Calu3 (cell line): ENCODE data around the gene RNF213. TPM values are rescaled to one million over a fixed set of nuclear protein-coding genes. Genes with fewer than 3 reads are reported as not detected.

Experiments used
- BruUV-seq: library from RNA; stranded (reverse); fragments of 400-500 nt; replicated peaks from 2 replicates; lab custom pipeline; 2021; lab: Mats Ljungman, UMichigan
- CTCF ChIA-PET: fragments of 300-600 bp; sonication (Branson Sonifier 250); formaldehyde crosslinking; loops from one replicate; lab custom pipeline; 2022; ENCODE audit warnings: antibody characterized with exemption; lab: Charles Lee
- DNase-seq: peaks from one replicate; pipeline ENCODE4 v3.0.0; 2022
- H3K27ac Mint-ChIP-seq: one replicate; pipeline ENCODE4 v1.8.0; 2022; ENCODE audit warnings: mixed read lengths; ENCODE audit not compliant: unreplicated experiment
- H3K27me3 Mint-ChIP-seq: one replicate; pipeline ENCODE4 v1.8.0; 2022; ENCODE audit warnings: mixed read lengths; ENCODE audit not compliant: unreplicated experiment
- H3K36me3 Mint-ChIP-seq: one replicate; pipeline ENCODE4 v1.8.0; 2022; ENCODE audit warnings: mild to moderate bottlenecking, moderate library complexity, mixed read lengths; ENCODE audit not compliant: insufficient read depth, unreplicated experiment
- H3K4me1 Mint-ChIP-seq: one replicate; pipeline ENCODE4 v1.8.0; 2022; ENCODE audit warnings: mild to moderate bottlenecking, low read depth, mixed read lengths; ENCODE audit not compliant: unreplicated experiment
- H3K4me3 Mint-ChIP-seq: one replicate; pipeline ENCODE4 v1.8.0; 2022; ENCODE audit warnings: mild to moderate bottlenecking, low read depth, moderate library complexity, mixed read lengths; ENCODE audit not compliant: unreplicated experiment
- H3K9me3 Mint-ChIP-seq: one replicate; pipeline ENCODE4 v1.8.0; 2022; ENCODE audit warnings: low read depth, mixed read lengths; ENCODE audit not compliant: unreplicated experiment
- CTCF ChIP-seq: fragments of 200-600 bp; IDR thresholded peaks from one replicate; pipeline ENCODE4 v1.8.0; 2022; ENCODE audit warnings: antibody characterized with exemption; ENCODE audit not compliant: unreplicated experiment
- intact Hi-C: fragments of 100-400 bp; cut with micrococcal nuclease; formaldehyde crosslinking; loops from one replicate; pipeline ENCODE4 v1.10.0; 2022; ENCODE audit not compliant: unreplicated experiment
- total RNA-seq: library from RNA; stranded (reverse); gene quantifications from 2 replicates; pipeline ENCODE4 v1.2.3, GENCODE V29; 2022

Gene RNF213
- total RNA-seq, 1 experiment from 2014 or later, result 221 TPM

GRCh38 chr17:80443498-80443897 is 182.8 kb downstream of the RNF213 start:
- intact Hi-C loops, result no loop called here
- CTCF ChIA-PET, result no interaction called here
- Mint-ChIP-seq H3K4me3 (no peak overlapping the region), H3K27me3 (peaks cover 8% of the 10 kb centered on the region), H3K9me3 (no peaks in the 10 kb centered on the region), H3K4me1 (no peaks in the 10 kb centered on the region), H3K27ac (no peak overlapping the region), H3K36me3 (peaks cover under 1% of the 10 kb centered on the region)
- no peak for DNase-seq
- no TSS peak for BruUV-seq
- no peak for TF ChIP-seq CTCF

- no peak overlapping the region for H3K27ac Mint-ChIP-seq
- CTCF ChIA-PET, result no interaction called here
- no peak overlapping the region for H3K4me3 Mint-ChIP-seq
- no peaks in the 10 kb centered on the region for H3K36me3 Mint-ChIP-seq
- DNase-seq, result no peak
- peaks cover 8% of the 10 kb centered on the region for H3K27me3 Mint-ChIP-seq
- TF ChIP-seq CTCF, result no peak
- H3K4me1 Mint-ChIP-seq, result no peaks in the 10 kb centered on the region
- intact Hi-C loops, result no loop called here
- H3K9me3 Mint-ChIP-seq, result no peaks in the 10 kb centered on the region
- BruUV-seq, result no TSS peak
Observed at GRCh38 chr17:80443916-80444643, 183.4 kb downstream of the RNF213 start.

GRCh38 chr17:80444644-80444979 is 184.0 kb downstream of the RNF213 start:
- TF ChIP-seq CTCF, result no peak
- no peaks in the 10 kb centered on the region for H3K4me1 Mint-ChIP-seq
- H3K9me3 Mint-ChIP-seq, result no peaks in the 10 kb centered on the region
- no peak overlapping the region for H3K4me3 Mint-ChIP-seq
- CTCF ChIA-PET, result no interaction called here
- H3K27me3 Mint-ChIP-seq, result peaks cover 8% of the 10 kb centered on the region
- no peak for DNase-seq
- intact Hi-C loops, result no loop called here
- H3K27ac Mint-ChIP-seq, result no peak overlapping the region
- no peaks in the 10 kb centered on the region for H3K36me3 Mint-ChIP-seq
- no TSS peak for BruUV-seq

GRCh38 chr17:80445007-80445725 is 184.5 kb downstream of the RNF213 start:
- no peak for TF ChIP-seq CTCF
- H3K27ac Mint-ChIP-seq, result no peak overlapping the region
- intact Hi-C loops, result no loop called here
- H3K4me3 Mint-ChIP-seq, result no peak overlapping the region
- H3K27me3 Mint-ChIP-seq, result peaks cover 8% of the 10 kb centered on the region
- no TSS peak for BruUV-seq
- CTCF ChIA-PET, result no interaction called here
- no peak for DNase-seq
- H3K36me3 Mint-ChIP-seq, result no peaks in the 10 kb centered on the region
- no peaks in the 10 kb centered on the region for H3K9me3 Mint-ChIP-seq
- H3K4me1 Mint-ChIP-seq, result no peaks in the 10 kb centered on the region
